Motor neuron (in vitro differentiated cells): Measurements from ENCODE around the gene KCNJ18. TPM values are rescaled to one million over a fixed set of nuclear protein-coding genes. Genes with fewer than 3 reads are reported as not detected.
"Not testable (repeated sequence)": the region's sequence is repeated elsewhere in the genome, so short reads cannot be mapped to it uniquely, and the experiment has no call there.

Experiments
- ATAC-seq, 8 experiments: fragments of 200-7000 bp; cut with Tn5 transposase; replicated peaks in 6 of 8; 2 replicates each; pipeline ENCODE4 v1.8.0; 2021; ENCODE audit warnings: mild to moderate bottlenecking in 8 of 8, moderate library complexity in 8 of 8
- H3K27ac ChIP-seq, 2 donors: fragments of 250-450 bp; sonication (Bioruptor Pico); 2 replicates each; pipeline ENCODE4 v1.9.0; 2021; ENCODE audit warnings: antibody characterized with exemption in 2 of 2, mild to moderate bottlenecking in 2 of 2, moderate library complexity in 1 of 2
- H3K4me1 ChIP-seq, 2 donors: fragments of 250-450 bp; sonication (Bioruptor Pico); replicated peaks in 1 of 2; 2 replicates each; pipeline ENCODE4 v1.6.1; 2021; ENCODE audit warnings: antibody characterized with exemption in 2 of 2, mild to moderate bottlenecking in 2 of 2, moderate library complexity in 1 of 2
- H3K4me3 ChIP-seq, 5 donors: fragments of 250-450 bp; sonication (Bioruptor Pico); 2 replicates each; pipeline ENCODE4 v1.9.0; 2021; ENCODE audit warnings: antibody characterized with exemption in 5 of 5, mild to moderate bottlenecking in 5 of 5, moderate library complexity in 4 of 5
- WGBS, 10 experiments: fragments of 450-650 bp; shearing (Covaris generic); methylation state at CpG; one replicate each; pipeline ENCODE4 v1.0.0; 2022; 5-methylcytosine and 5-hydroxymethylcytosine counted together
- in situ Hi-C, 9 experiments: fragments of 400-800 bp; cut with MboI; loops; one replicate each; pipeline ENCODE4 v1.15.0; 2021; ENCODE audit warnings: low sequenced_read_pairs in 9 of 9, low pct_unique_long_range_greater_than_20kb in 2 of 9; ENCODE audit not compliant: unreplicated experiment in 9 of 9
- total RNA-seq, 8 experiments: library from RNA; unstranded; fragments of 300-600 nt; gene quantifications; 2 replicates each; pipeline versions ENCODE4 v1.2.3 to v1.2.4, GENCODE V29; 2022

KCNJ18 gene
- under 1 TPM in 2 of 8 experiments, not detected in 6; 0.18 to 0.19 TPM for total RNA-seq

DNA sequence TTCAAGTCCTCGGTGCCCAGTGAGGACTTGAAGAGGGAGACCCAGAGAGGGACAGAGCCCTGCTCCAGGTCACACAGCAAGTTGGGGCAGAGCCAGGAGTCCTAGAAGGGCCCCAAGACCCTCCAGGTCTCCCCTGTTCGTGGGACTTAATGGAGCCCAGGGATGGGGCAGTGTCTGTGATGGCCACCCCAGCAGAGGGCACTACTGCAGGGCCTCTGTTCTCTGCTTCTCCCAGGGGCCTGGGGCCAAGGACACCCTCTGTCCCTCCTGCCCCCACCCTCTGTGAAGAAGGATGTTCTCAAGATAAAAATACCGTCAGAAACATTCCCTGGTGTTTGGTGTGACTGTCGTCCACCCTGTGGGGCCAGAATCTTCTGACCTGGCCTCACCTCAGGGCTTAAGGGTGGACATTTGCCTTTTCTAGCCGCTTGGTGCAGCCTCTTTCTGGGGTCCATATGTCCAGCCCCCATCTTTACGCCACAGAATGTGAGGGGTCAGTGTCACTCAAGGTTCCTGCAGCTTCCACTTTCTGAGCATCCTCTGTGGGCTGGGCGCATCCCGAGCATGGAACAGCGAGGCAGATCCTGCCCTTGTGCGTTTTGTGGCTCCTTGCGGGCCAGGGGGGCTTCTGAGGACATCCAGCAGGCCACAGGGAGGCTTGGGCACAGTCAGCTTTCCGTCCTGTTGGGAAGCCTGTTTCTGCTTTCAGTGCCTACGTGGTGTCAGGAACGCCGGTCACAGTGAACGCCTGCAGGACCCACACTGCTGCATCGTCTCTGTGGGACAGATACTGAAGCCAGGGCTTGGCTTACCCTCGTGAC is at the start of gene KCNJ18:
KCNJ18 (plus strand) TSS at position 641 of the 821 bp plus-strand sequence. CDS start 10,264 bp downstream, outside the sequence.
- H3K4me3 ChIP-seq, H3K4me1 ChIP-seq, in situ Hi-C loops, ATAC-seq, H3K27ac ChIP-seq: not testable (repeated sequence)
- 100% methylated on average over 1 of the region's 18 CpGs; no CpG with 5 or more reads in 9 of the 10 experiments for WGBS, 10 experiments

DNA sequence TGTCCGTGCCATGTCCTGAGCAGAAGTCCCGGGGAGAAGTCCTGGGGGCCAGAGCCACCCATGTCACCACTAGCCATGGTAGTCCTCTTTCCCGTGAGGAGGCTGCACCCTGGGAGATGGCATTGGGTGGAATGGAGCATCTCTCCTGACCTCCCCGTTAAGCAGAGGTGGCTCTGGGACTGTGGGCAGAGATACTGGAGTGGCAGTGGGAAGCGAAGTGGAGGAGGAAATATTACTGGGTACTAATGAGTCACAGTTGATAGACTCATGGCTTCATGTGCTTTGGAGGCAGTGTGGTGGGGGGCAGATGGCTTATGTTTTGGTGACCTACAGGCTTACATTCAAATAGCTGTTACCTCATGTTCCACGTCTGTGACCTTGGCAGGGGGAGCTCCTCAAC is 44.2 kb upstream of the KCNJ18 start:
- in situ Hi-C loops, H3K4me1 ChIP-seq, H3K4me3 ChIP-seq, H3K27ac ChIP-seq, ATAC-seq: not testable (repeated sequence)
- 50 to 100% (median 68%) methylated on average over 1 to 2 of the region's 6 CpGs; no CpG with 5 or more reads in 6 of the 10 experiments for WGBS, 10 experiments

DNA sequence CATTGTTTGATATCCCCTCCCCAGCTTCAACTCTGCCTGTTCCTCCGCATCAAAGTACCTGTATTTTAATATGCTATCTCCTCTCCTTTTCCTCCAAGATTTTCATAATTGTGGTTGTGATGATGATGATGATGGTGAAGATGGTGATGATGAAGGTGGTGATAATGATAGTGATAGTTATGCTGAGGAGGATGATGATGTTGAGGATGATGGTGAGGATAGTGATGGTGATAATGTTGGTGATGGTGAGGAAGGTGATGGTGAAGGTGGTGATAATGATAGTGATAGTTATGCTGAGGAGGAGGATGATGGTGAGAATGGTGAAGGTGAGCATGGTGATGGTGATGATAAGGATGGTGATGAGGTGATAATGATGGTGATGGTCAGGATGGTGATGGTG is 42.3 kb upstream of the KCNJ18 start:
- WGBS, 10 experiments = 0 to 86% (median 33%) methylated on average over 1 of the region's 1 CpG; no CpG with 5 or more reads in 5 of the 10 experiments
- in situ Hi-C loops = not testable (repeated sequence)

GRCh38 chr17:21652049-21652448 is 40.3 kb upstream of the KCNJ18 start:
- H3K27ac ChIP-seq, ATAC-seq, H3K4me1 ChIP-seq, H3K4me3 ChIP-seq, in situ Hi-C loops: not testable (repeated sequence)
- whole genome bisulfite sequencing, 10 experiments = no CpG with 5 or more reads among the region's 4 CpGs

More for the DNA sequence above, 42.3 kb upstream of the KCNJ18 start:
- H3K4me3 ChIP-seq, H3K4me1 ChIP-seq, ATAC-seq, H3K27ac ChIP-seq: not testable (repeated sequence)

- ATAC-seq, H3K27ac ChIP-seq, H3K4me1 ChIP-seq, H3K4me3 ChIP-seq, in situ Hi-C loops: not testable (repeated sequence)
- WGBS, 10 experiments = no CpG with 5 or more reads among the region's 10 CpGs
These were observed 39.1 kb upstream of the KCNJ18 start for GRCh38 chr17:21653211-21653610.

GRCh38 chr17:21656518-21657309 is 35.6 kb upstream of the KCNJ18 start:
- H3K4me1 ChIP-seq, H3K27ac ChIP-seq, ATAC-seq, H3K4me3 ChIP-seq, in situ Hi-C loops: not testable (repeated sequence)
- no CpG with 5 or more reads among the region's 47 CpGs for WGBS, 10 experiments

DNA sequence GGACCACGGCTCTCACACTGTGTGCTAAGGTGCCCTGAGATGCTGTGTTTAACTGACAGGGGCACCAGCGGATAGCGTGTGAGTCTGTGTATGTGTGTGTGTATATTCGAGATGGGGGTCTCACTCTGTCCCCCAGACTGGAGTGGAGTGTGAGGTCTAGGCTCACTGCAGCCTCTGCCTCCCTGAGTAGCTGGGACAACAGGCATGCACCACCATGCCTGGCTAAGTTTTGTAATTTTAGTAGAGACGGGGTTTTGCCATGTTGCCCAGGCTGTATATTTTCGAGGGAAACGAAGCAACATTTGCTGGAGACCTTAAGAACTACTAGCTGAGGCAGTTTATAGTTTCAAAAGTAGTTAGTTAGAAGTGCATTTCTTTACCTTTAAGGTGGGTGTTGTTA is 32.7 kb upstream of the KCNJ18 start:
- H3K4me3 ChIP-seq, ATAC-seq, in situ Hi-C loops, H3K4me1 ChIP-seq, H3K27ac ChIP-seq: not testable (repeated sequence)
- 3 to 80% (median 40%) methylated on average over 1 to 4 of the region's 7 CpGs; no CpG with 5 or more reads in 5 of the 10 experiments for WGBS, 10 experiments

DNA sequence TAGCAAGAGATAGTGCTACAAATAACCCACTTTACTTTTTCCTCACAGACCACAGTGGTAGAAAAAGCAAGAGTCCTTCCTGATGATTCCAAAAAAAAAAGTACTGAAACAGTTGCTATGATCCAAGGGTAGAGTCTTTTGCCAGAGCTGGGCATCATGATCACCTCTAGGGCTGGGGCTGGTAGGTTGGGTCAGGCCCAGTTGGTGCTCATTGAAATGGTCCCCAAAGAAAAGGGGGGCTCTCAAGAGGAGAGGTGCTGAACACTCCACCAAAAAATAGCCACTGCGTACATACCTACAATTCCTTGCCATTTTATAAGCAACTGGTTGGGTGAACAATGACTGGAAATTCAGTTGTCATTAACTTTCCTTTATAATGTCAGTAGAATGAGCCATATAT is 30.9 kb upstream of the KCNJ18 start:
- 33 to 100% (median 45%) methylated on average over 1 of the region's 1 CpG; no CpG with 5 or more reads in 4 of the 10 experiments for WGBS, 10 experiments
- H3K4me3 ChIP-seq, H3K4me1 ChIP-seq, in situ Hi-C loops, H3K27ac ChIP-seq, ATAC-seq: not testable (repeated sequence)

DNA sequence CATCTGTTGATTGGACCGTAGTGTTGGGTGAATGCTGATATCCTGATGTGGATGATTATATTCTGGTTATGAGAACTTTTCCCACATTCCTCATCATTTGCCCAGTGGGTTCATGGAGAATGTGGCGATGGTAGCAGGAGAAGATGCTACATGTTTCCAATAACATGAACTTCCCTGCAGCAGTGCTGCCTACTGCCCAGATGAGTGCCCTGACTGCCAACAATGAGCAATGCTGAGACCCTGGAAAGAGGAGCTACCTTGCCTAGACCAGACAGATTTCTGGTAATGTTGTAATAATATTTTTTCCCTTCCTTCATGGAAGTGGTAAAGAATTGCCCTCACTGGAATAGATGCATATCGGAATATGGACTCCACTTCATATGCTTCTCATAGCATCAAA is 29.2 kb upstream of the KCNJ18 start:
- 20 to 76% (median 47%) methylated on average over 1 to 2 of the region's 3 CpGs for WGBS, 10 experiments
- in situ Hi-C loops = not testable (repeated sequence)

DNA sequence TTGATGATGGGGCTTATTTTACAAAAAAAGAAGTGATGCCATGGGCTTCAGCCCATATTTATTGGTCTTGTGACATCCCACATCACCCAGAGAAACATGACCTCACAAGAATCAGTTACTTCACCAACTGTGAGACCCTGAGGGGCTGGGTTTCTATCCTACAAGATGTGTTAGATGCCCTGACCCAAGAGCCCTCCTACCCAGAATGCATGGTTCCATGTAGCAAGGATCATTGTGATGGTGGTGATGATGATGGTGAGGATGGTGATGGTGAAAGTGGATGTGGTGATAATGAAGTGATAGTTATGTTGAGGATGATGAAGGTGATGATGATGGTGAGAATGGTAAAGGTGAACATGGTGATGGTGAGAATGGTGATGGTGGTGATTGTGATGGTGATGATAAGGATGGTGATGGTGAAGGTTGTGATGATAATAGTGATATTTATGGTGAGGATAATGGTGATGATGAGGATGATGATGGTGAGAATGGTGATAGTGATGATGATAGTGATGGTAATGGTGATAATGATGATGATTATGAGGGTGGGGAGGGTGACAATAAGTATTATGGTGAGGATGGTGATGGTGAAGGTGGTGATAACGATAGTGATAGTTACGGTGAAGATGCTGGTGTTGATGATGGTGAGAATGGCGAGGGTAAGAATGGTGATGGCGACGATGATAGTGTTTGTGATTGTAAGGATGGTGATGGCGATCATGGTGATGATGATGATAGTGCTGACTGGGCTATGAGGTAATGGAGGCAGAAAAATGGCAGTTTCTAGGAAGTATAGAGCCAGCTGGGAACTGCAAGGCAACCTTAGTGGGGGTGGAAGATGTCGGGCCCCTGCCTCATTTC is 28.5 kb upstream of the KCNJ18 start:
- H3K4me3 ChIP-seq, H3K27ac ChIP-seq, H3K4me1 ChIP-seq, in situ Hi-C loops, ATAC-seq: not testable (repeated sequence)
- WGBS, 10 experiments = 15 to 59% (median 36%) methylated on average over 4 to 7 of the region's 7 CpGs

More for the DNA sequence above, 29.2 kb upstream of the KCNJ18 start:
- not testable (repeated sequence) for H3K4me3 ChIP-seq, H3K4me1 ChIP-seq, H3K27ac ChIP-seq, ATAC-seq

DNA sequence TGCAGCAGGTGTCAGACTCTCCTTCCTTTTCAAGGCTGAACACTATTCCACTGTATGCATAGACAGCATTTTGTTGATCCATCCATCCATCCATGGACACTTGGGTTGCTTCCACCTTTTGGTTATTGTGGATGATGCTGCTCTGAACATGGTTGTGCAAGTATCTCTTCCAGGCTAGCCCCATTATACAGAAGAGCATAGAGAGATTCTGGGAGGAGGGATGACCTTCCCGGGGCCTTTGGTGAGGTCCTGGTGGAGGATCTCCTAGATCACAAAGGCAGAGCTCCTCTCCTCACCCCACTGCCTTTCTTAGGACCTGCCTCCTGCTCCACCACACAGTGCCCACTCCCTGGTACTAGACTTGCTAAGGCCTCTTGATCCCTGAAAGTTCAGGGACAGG is 27.2 kb upstream of the KCNJ18 start:
- H3K4me1 ChIP-seq, H3K27ac ChIP-seq, in situ Hi-C loops, H3K4me3 ChIP-seq, ATAC-seq: not testable (repeated sequence)
- WGBS, 10 experiments = 0 to 60% (median 18%) methylated on average over 1 of the region's 1 CpG; no CpG with 5 or more reads in 4 of the 10 experiments

GRCh38 chr17:21665935-21666493 is 26.3 kb upstream of the KCNJ18 start:
- H3K4me1 ChIP-seq, H3K27ac ChIP-seq, in situ Hi-C loops, H3K4me3 ChIP-seq, ATAC-seq: not testable (repeated sequence)
- WGBS, 10 experiments = 0 to 43% (median 27%) methylated on average over 1 to 2 of the region's 2 CpGs; no CpG with 5 or more reads in 2 of the 10 experiments
